HFFc6 (cell line): Measurements from ENCODE around the gene CD300A. TPM values are rescaled to one million over a fixed set of nuclear protein-coding genes. Genes with fewer than 3 reads are reported as not detected.

Source experiments
- DNase-seq: peaks from one replicate; pipeline ENCODE4 v3.0.0-alpha.2; 2018
- H3K27ac Mint-ChIP-seq: 2 replicates; pipeline ENCODE4 v1.8.0; 2020; ENCODE audit warnings: mild to moderate bottlenecking, mixed read lengths
- H3K27me3 Mint-ChIP-seq: 2 replicates; pipeline ENCODE4 v1.8.0; 2021; ENCODE audit warnings: mild to moderate bottlenecking, moderate library complexity, mixed read lengths; ENCODE audit not compliant: insufficient read depth
- H3K36me3 Mint-ChIP-seq: 2 replicates; pipeline ENCODE4 v1.8.0; 2021; ENCODE audit warnings: low read depth, mixed read lengths
- H3K4me1 Mint-ChIP-seq: 2 replicates; pipeline ENCODE4 v1.8.0; 2020; ENCODE audit warnings: low read depth, mixed read lengths
- H3K4me3 Mint-ChIP-seq: 2 replicates; pipeline ENCODE4 v1.8.0; 2020; ENCODE audit warnings: mild to moderate bottlenecking, moderate library complexity, mixed read lengths
- H3K9me3 Mint-ChIP-seq: 2 replicates; pipeline ENCODE4 v1.8.0; 2020; ENCODE audit warnings: mild to moderate bottlenecking, mixed read lengths
- total RNA-seq, 6 experiments: library from RNA; stranded (reverse); fragmentation: NEBNext Ultra II Directional; extraction: Animal tissue kit (Norgen Biotek cat#: 25700); gene quantifications; 2 replicates in 1 of 6; 3 replicates in 5 of 6; pipeline ENCODE4 v1.2.3, GENCODE V29; 2021
- TF ChIP-seq, protein P1 (sequence below): fragments of 200-600 bp; sonication (generic); IDR thresholded peaks from 2 replicates; pipeline ENCODE4 v1.5.0; 2021; ENCODE audit warnings: antibody characterized with exemption, mild to moderate bottlenecking

CD300A gene
- total RNA-seq, 6 experiments from 2014 or later, result not detected

GRCh38 chr17:74473294-74473693 is 6.9 kb downstream of the CD300A start:
- TF ChIP-seq, protein P1, sequence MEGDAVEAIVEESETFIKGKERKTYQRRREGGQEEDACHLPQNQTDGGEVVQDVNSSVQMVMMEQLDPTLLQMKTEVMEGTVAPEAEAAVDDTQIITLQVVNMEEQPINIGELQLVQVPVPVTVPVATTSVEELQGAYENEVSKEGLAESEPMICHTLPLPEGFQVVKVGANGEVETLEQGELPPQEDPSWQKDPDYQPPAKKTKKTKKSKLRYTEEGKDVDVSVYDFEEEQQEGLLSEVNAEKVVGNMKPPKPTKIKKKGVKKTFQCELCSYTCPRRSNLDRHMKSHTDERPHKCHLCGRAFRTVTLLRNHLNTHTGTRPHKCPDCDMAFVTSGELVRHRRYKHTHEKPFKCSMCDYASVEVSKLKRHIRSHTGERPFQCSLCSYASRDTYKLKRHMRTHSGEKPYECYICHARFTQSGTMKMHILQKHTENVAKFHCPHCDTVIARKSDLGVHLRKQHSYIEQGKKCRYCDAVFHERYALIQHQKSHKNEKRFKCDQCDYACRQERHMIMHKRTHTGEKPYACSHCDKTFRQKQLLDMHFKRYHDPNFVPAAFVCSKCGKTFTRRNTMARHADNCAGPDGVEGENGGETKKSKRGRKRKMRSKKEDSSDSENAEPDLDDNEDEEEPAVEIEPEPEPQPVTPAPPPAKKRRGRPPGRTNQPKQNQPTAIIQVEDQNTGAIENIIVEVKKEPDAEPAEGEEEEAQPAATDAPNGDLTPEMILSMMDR, result no peak
- no peaks in the 10 kb centered on the region for H3K4me1 Mint-ChIP-seq
- no peak for DNase-seq
- H3K9me3 Mint-ChIP-seq, result peaks cover 75% of the 10 kb centered on the region
- no peaks in the 10 kb centered on the region; the same call in 1 of the 2 replicates for H3K27me3 Mint-ChIP-seq
- no peak overlapping the region for H3K27ac Mint-ChIP-seq
- H3K4me3 Mint-ChIP-seq, result no peak overlapping the region
- no peaks in the 10 kb centered on the region for H3K36me3 Mint-ChIP-seq

DNA sequence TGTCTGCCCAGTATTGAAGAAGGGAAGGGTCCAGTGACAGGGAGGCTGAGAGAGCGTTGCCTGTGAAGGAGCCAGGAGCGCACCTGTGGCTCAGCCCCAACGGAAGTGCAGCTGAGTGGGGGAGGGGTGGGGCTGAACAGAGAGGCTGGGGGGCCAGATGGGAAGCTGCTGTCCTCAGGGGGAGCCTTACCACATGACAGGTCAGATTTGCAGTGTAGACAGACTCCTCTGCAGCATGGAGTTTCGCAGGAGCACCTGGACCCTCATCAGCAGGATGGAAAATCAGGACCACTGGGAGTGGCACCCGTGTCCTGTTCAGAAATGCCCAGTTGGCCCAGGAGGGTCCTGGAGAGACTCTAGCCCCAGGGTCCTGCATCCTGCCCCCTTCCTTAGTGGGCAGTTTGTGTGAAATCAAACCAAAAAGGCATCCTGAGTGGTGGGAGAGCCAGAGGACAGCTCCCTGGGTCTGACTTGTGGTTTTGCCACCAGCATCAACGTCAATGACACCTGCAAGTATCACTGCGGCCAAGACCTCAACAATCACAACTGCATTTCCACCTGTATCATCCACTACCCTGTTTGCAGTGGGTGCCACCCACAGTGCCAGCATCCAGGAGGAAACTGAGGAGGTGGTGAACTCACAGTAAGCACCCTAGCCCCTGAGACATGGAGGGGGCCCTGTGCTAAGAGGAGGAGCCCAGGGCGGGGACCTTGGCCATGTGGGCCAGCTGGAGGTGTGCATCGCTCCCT is 7.8 kb downstream of the CD300A start:
- no peak for DNase-seq
- Mint-ChIP-seq H3K4me1 (no peaks in the 10 kb centered on the region), H3K4me3 (no peak overlapping the region), H3K9me3 (peaks cover 80% of the 10 kb centered on the region), H3K36me3 (no peaks in the 10 kb centered on the region), H3K27me3 (no peaks in the 10 kb centered on the region; the same call in 1 of the 2 replicates), H3K27ac (no peak overlapping the region)
- TF ChIP-seq, protein P1, result no peak

GRCh38 chr17:74475189-74475588 is 8.8 kb downstream of the CD300A start:
- H3K27ac Mint-ChIP-seq, result no peak overlapping the region
- no peak overlapping the region for H3K4me3 Mint-ChIP-seq
- no peaks in the 10 kb centered on the region for H3K4me1 Mint-ChIP-seq
- DNase-seq, result no peak
- no peaks in the 10 kb centered on the region; the same call in 1 of the 2 replicates for H3K27me3 Mint-ChIP-seq
- TF ChIP-seq, protein P1, result no peak
- peaks cover 6% of the 10 kb centered on the region; the same call in 1 of the 2 replicates for H3K36me3 Mint-ChIP-seq
- H3K9me3 Mint-ChIP-seq, result peaks cover 80% of the 10 kb centered on the region

DNA sequence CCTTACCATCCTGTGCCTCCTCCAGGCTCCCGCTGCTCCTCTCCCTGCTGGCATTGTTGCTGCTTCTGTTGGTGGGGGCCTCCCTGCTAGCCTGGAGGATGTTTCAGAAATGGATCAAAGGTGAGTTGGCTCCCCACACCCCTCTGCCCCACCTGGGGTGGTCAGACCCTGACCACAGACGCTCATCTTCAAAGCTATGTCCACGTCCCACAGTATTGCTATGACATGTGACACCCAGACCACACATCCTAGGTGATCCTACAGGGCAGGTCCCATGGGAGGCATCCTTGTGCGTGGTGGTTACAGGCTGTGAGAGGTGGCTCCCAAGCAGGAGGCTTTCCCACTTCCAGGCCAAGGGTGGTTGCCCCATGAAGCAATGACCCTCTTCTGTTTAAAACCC is 11.0 kb downstream of the CD300A start:
- no peak overlapping the region for H3K27ac Mint-ChIP-seq
- no peaks in the 10 kb centered on the region for H3K4me1 Mint-ChIP-seq
- peaks cover 12% of the 10 kb centered on the region for H3K36me3 Mint-ChIP-seq
- no peaks in the 10 kb centered on the region for H3K27me3 Mint-ChIP-seq
- no peak for DNase-seq
- TF ChIP-seq, protein P1, result no peak
- no peak overlapping the region for H3K4me3 Mint-ChIP-seq
- H3K9me3 Mint-ChIP-seq, result peaks cover 88% of the 10 kb centered on the region

DNA sequence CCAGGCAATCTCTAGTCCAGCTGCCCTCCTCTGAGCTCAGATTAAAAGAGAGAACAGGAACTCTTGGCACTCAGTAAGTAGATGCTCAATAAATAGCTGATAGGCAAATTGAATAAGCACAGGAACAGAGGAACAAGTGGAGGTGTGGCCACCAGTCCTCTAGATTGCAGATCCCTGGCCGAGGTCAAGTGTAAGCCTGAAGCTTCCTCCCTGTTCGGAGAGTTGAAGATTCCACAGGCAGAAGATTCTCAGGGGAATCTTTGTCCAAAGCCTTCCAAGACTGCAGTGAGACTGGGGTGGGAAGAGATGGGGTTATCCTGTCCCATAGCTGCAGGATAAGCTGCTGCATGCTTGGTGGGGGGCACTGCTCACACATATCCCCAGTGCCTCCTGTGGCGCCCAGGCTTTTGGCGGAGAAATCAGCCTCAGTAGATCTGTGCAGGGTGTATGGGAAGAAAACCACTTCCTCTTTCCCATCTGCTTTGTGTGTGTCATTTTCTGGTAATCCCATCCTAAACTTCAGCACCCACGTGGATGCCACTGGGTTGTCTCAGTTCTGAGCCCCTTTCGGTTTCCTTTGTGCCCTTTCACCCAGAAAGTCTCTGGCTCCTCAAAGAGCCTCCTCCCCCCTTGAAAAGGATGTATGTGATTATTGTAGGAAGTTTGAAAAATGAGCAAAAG is 12.1 kb downstream of the CD300A start:
- Mint-ChIP-seq H3K9me3 (peaks cover 93% of the 10 kb centered on the region), H3K27me3 (no peaks in the 10 kb centered on the region), H3K4me1 (no peaks in the 10 kb centered on the region), H3K4me3 (no peak overlapping the region), H3K36me3 (peaks cover 12% of the 10 kb centered on the region), H3K27ac (no peak overlapping the region)
- TF ChIP-seq, protein P1, result no peak
- no peak for DNase-seq
